ENCODE measurements around the gene ECD.
"Not testable (repeated sequence)": the region's sequence is repeated elsewhere in the genome, so short reads cannot be mapped to it uniquely, and the experiment has no call there.

ECD gene

DNA sequence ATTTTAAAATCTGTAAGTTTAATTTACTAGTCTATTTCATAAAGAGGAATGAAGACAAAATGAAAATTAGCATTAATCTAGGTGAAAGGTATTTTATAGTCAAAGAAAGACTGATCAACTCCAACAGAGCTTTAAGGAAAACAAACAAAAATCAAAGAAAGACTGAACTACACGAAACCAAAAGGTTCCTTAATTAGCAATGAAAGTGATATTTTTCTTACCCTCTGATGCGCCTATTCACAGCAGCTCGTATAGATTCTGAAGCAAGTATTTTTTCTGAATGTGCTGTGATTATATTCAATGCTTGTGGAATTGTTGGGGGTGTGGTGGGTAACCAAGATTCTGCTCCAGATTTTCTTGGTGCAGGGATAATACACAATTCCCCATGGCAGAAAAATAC is 11.8 kb downstream of the ECD start:
- Histone ChIP-seq H3K27ac (ENCODE audit: low read length) (no peak overlapping the region), H3K9ac (ENCODE audit: low read depth, low read length) (no peak overlapping the region), H4K20me1 (ENCODE audit: insufficient read depth, low read length) (no peaks in the 10 kb centered on the region), H3K4me1 (ENCODE audit: insufficient read depth, low read length) (peaks cover 2% of the 10 kb centered on the region; the same call in 1 of the 2 replicates), H3K27me3 (ENCODE audit: insufficient read depth, low read length, poor library complexity) (no peaks in the 10 kb centered on the region), H3K36me3 (ENCODE audit: insufficient read depth, low read length) (peaks cover 66% of the 10 kb centered on the region), H2AFZ (ENCODE audit: low read depth, low read length) (no peak overlapping the region), H3K4me3 (ENCODE audit: low read depth in 1 of 2, low read length in 2 of 2) (no peak overlapping the region), H3K9me3 (ENCODE audit: insufficient read depth, low read length, severe bottlenecking) (no peaks in the 10 kb centered on the region), H3K4me2 (ENCODE audit: insufficient read depth, low read length) (no peak overlapping the region), H3K79me2 (ENCODE audit: insufficient read depth, low read length) (peaks cover 25% of the 10 kb centered on the region)
- TF ChIP-seq EZH2 (IDR thresholded peaks at IDR 0.05; ENCODE audit: borderline replicate concordance, low read depth, low read length, severe bottlenecking), result no peak
- TF ChIP-seq, protein P1, sequence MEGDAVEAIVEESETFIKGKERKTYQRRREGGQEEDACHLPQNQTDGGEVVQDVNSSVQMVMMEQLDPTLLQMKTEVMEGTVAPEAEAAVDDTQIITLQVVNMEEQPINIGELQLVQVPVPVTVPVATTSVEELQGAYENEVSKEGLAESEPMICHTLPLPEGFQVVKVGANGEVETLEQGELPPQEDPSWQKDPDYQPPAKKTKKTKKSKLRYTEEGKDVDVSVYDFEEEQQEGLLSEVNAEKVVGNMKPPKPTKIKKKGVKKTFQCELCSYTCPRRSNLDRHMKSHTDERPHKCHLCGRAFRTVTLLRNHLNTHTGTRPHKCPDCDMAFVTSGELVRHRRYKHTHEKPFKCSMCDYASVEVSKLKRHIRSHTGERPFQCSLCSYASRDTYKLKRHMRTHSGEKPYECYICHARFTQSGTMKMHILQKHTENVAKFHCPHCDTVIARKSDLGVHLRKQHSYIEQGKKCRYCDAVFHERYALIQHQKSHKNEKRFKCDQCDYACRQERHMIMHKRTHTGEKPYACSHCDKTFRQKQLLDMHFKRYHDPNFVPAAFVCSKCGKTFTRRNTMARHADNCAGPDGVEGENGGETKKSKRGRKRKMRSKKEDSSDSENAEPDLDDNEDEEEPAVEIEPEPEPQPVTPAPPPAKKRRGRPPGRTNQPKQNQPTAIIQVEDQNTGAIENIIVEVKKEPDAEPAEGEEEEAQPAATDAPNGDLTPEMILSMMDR (IDR thresholded peaks at IDR 0.05; ENCODE audit: borderline replicate concordance, extremely low read depth, low read length, poor library complexity, severe bottlenecking), result no peak
- ATAC-seq (ENCODE audit: insufficient read depth, low read depth) (no peak), DNase-seq (no peak)

DNA sequence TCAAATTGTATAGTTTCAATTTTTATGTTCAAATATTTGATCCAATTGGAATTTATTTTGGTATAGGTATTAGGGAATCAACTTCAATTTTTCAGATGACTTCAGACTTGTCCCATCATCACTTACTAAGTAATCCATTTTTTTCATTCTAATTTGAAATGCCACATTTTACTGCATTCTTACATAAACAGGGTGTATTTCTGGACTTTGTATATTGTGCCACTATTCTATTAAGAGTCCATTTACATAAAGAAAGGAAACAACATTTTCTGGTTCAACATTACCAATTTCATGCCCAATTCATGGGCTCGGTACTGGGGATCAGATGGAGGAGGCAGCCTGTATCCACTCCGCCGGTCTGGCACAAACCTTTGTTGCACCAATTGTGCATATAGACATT is 15.8 kb downstream of the ECD start:
- TF ChIP-seq EZH2 (IDR thresholded peaks at IDR 0.05; ENCODE audit: borderline replicate concordance, low read depth, low read length, severe bottlenecking), result no peak
- TF ChIP-seq, protein P1 (IDR thresholded peaks at IDR 0.05; ENCODE audit: borderline replicate concordance, extremely low read depth, low read length, poor library complexity, severe bottlenecking), result no peak
- no peaks in the 10 kb centered on the region for H3K4me1 ChIP-seq (ENCODE audit: insufficient read depth, low read length)
- H4K20me1 ChIP-seq (ENCODE audit: insufficient read depth, low read length), result 0 out of 2 replicates have a peak, but pooled peaks cover 3% of the 10 kb centered on the region
- H3K79me2 ChIP-seq (ENCODE audit: insufficient read depth, low read length), result 0 out of 2 replicates have a peak, but pooled peaks cover 4% of the 10 kb centered on the region
- H3K4me3 ChIP-seq (ENCODE audit: low read depth in 1 of 2, low read length in 2 of 2), result no peak overlapping the region
- ATAC-seq (ENCODE audit: insufficient read depth, low read depth), result no peak
- H3K27ac ChIP-seq (ENCODE audit: low read length), result no peak overlapping the region
- H2AFZ ChIP-seq (ENCODE audit: low read depth, low read length), result no peak overlapping the region
- H3K27me3 ChIP-seq (ENCODE audit: insufficient read depth, low read length, poor library complexity), result no peaks in the 10 kb centered on the region
- H3K9ac ChIP-seq (ENCODE audit: low read depth, low read length), result no peak overlapping the region
- H3K36me3 ChIP-seq (ENCODE audit: insufficient read depth, low read length), result peaks cover 68% of the 10 kb centered on the region
- no peak overlapping the region for H3K4me2 ChIP-seq (ENCODE audit: insufficient read depth, low read length)
- DNase-seq, result no peak
- H3K9me3 ChIP-seq (ENCODE audit: insufficient read depth, low read length, severe bottlenecking), result no peaks in the 10 kb centered on the region

- H3K4me1 ChIP-seq (ENCODE audit: insufficient read depth, low read length); H3K9me3 ChIP-seq (ENCODE audit: insufficient read depth, low read length, severe bottlenecking); H3K27ac ChIP-seq (ENCODE audit: low read length); ATAC-seq (ENCODE audit: insufficient read depth, low read depth); H3K4me3 ChIP-seq (ENCODE audit: low read depth in 1 of 2, low read length in 2 of 2); DNase-seq; H3K27me3 ChIP-seq (ENCODE audit: insufficient read depth, low read length, poor library complexity); H4K20me1 ChIP-seq (ENCODE audit: insufficient read depth, low read length); H2AFZ ChIP-seq (ENCODE audit: low read depth, low read length); H3K4me2 ChIP-seq (ENCODE audit: insufficient read depth, low read length); H3K79me2 ChIP-seq (ENCODE audit: insufficient read depth, low read length); H3K9ac ChIP-seq (ENCODE audit: low read depth, low read length): not testable (repeated sequence)
- peaks cover 70% of the 10 kb centered on the region for H3K36me3 ChIP-seq (ENCODE audit: insufficient read depth, low read length)
Measured at GRCh38 chr10:73150633-73151413, 17.0 kb downstream of the ECD start.

DNA sequence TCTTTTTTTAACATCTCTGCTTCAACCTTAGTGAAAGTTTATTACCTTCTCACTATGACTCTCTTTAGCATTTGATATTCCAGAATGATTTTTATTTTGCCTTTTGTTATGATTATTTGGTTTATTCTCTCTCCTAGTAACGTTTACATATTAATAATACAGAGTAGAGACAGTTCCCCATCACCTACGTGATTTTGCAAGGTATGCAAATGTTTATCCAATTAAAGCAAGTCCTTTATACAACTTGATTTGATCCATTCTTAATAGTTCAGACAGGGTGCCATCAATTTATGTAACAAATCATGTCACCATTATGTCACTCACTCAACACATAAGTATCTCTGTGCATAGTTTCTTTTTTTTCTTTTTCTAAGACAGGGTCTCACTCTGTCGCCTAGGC is 26.2 kb downstream of the ECD start:
- ATAC-seq (ENCODE audit: insufficient read depth, low read depth) (no peak), DNase-seq (no peak)
- TF ChIP-seq EZH2 (IDR thresholded peaks at IDR 0.05; ENCODE audit: borderline replicate concordance, low read depth, low read length, severe bottlenecking), result no peak
- TF ChIP-seq, protein P1 (IDR thresholded peaks at IDR 0.05; ENCODE audit: borderline replicate concordance, extremely low read depth, low read length, poor library complexity, severe bottlenecking), result no peak
- H3K79me2 ChIP-seq (ENCODE audit: insufficient read depth, low read length), result no peaks in the 10 kb centered on the region
- H3K36me3 ChIP-seq (ENCODE audit: insufficient read depth, low read length), result peaks cover 75% of the 10 kb centered on the region
- H3K9ac ChIP-seq (ENCODE audit: low read depth, low read length), result no peak overlapping the region
- H3K4me3 ChIP-seq (ENCODE audit: low read depth in 1 of 2, low read length in 2 of 2), result no peak overlapping the region
- H3K4me2 ChIP-seq (ENCODE audit: insufficient read depth, low read length), result no peak overlapping the region
- H3K27ac ChIP-seq (ENCODE audit: low read length), result no peak overlapping the region
- no peaks in the 10 kb centered on the region for H4K20me1 ChIP-seq (ENCODE audit: insufficient read depth, low read length)
- H3K4me1 ChIP-seq (ENCODE audit: insufficient read depth, low read length), result no peaks in the 10 kb centered on the region
- H3K9me3 ChIP-seq (ENCODE audit: insufficient read depth, low read length, severe bottlenecking), result no peaks in the 10 kb centered on the region
- no peak overlapping the region for H2AFZ ChIP-seq (ENCODE audit: low read depth, low read length)
- H3K27me3 ChIP-seq (ENCODE audit: insufficient read depth, low read length, poor library complexity), result no peaks in the 10 kb centered on the region
